ENCODE data around the gene NUDT22. TPM values are rescaled to one million over a fixed set of nuclear protein-coding genes. Genes with fewer than 3 reads are reported as not detected.

Gene NUDT22
- polyA plus RNA-seq, 2 of the 4 experiments (the other 2 are of a cell fraction): 21.5 to 33.2 TPM

GRCh38 chr11:64229744-64230170 is 3.7 kb downstream of the NUDT22 start (continued):
- TF ChIP-seq NR3C1 (IDR thresholded peaks at IDR 0.05) (no peak), HOXB5 (CRISPR knock-in tag; IDR thresholded peaks at IDR 0.05) (no peak), HOXA7 (CRISPR knock-in tag; IDR thresholded peaks at IDR 0.05) (no peak)

GRCh38 chr11:64230171-64230984 is 4.3 kb downstream of the NUDT22 start, which contains the start of gene DNAJC4:
Gene DNAJC4, plus strand, starts transcription at chr11:64230548. Its CDS starts 307 bp downstream, at chr11:64230855.
- ATAC-seq (peak; percentile 35 to 64), FAIRE-seq (no peak), DNase-seq (ENCODE audit: low read depth in 1 of 2, low spot score in 1 of 2) (peak; percentile 77 to 91)
- POLR2A ChIA-PET: interaction anchor here (1.0 kb wide), 1 partner anchor 11 kb away, joined by 5 read pairs; the partner anchor contains the start of gene FKBP2
- peak within 1 kb of the TSS; percentile 94 to 95 for H3K27ac ChIP-seq
- H3K4me1 ChIP-seq: peaks cover 42% of the 10 kb centered on the region
- no peaks in the 10 kb centered on the region for H3K9me3 ChIP-seq
- WGBS (ENCODE audit: missing lambda C conversion rate): 3% methylated on average over 46 of the region's 62 CpGs
- CTCF ChIA-PET: interaction anchor here (1.5 to 19.9 kb wide), 2 partner anchors 27 to 74 kb away, joined by 4 to 254 read pairs; partner anchors contain the start of gene FERMT3
- H3K4me2 ChIP-seq: peak within 1 kb of the TSS; percentile 98
- TF ChIP-seq POLR2A (IDR thresholded peaks at IDR 0.05; ENCODE audit: low read length): peak; percentile 36
- no peak for TF ChIP-seq HDAC2 (IDR thresholded peaks at IDR 0.05)
- peak; percentile 29; the same call in 1 of the 2 replicates for TF ChIP-seq PBX3 (IDR thresholded peaks at IDR 0.05)
- no peak for TF ChIP-seq FOSL2 (IDR thresholded peaks at IDR 0.05)
- TF ChIP-seq FOSL2 (CRISPR knock-in tag; IDR thresholded peaks at IDR 0.05): no peak
- no peak for TF ChIP-seq BHLHE40 (IDR thresholded peaks at IDR 0.05; ENCODE audit: low read depth, low read length)
- TF ChIP-seq JUN (IDR thresholded peaks at IDR 0.05): peak in 1 of 2 experiments; percentile 52; a peak in 2 of 5 replicates
- peak; percentile 43 for TF ChIP-seq MAX (IDR thresholded peaks at IDR 0.05)
- TF ChIP-seq ELK1 (IDR thresholded peaks at IDR 0.05; ENCODE audit: low read depth, low read length): no peak
- no peak for TF ChIP-seq KDM5A (IDR thresholded peaks at IDR 0.05)
- no peak for TF ChIP-seq MAFK (IDR thresholded peaks at IDR 0.05; ENCODE audit: partially characterized antibody)
- TF ChIP-seq PHF8 (IDR thresholded peaks at IDR 0.05; ENCODE audit: borderline replicate concordance, low read depth): peak; percentile 42; the same call in 1 of the 2 replicates
- peak within 1 kb of the TSS; percentile 94 for H3K4me3 ChIP-seq

GRCh38 chr11:64230985-64231365 is 4.9 kb downstream of the NUDT22 start:
- ChIA-PET CTCF (interaction anchor here (1.5 to 2.8 kb wide), 2 partner anchors 19 to 74 kb away, joined by 4 to 14 read pairs; no protein-coding TSS in a partner anchor), POLR2A (no interaction called here)
- no peak for FAIRE-seq
- Histone ChIP-seq H3K4me1 (peaks cover 46% of the 10 kb centered on the region), H3K4me3 (peak overlapping the region; percentile 94), H3K4me2 (peak overlapping the region; percentile 98), H3K9me3 (no peaks in the 10 kb centered on the region), H3K27ac (peak overlapping the region; percentile 94 to 95)
- ATAC-seq: no peak
- DNase-seq (ENCODE audit: low read depth in 1 of 2, low spot score in 1 of 2): no peak
- 24% methylated on average over 7 of the region's 8 CpGs for WGBS (ENCODE audit: missing lambda C conversion rate)
- no peak for TF ChIP-seq USF2 (IDR thresholded peaks at IDR 0.05)
- no peak for TF ChIP-seq REST (IDR thresholded peaks at IDR 0.05)
- no peak for TF ChIP-seq CBX2 (IDR thresholded peaks at IDR 0.05; ENCODE audit: borderline replicate concordance, low read depth)
- TF ChIP-seq MYC (IDR thresholded peaks at IDR 0.05; ENCODE audit: borderline replicate concordance, low read length): no peak
- TF ChIP-seq POLR2AphosphoS2 (conservative IDR thresholded peaks at IDR 0.05; ENCODE audit: low read length): no peak
- no peak for TF ChIP-seq CEBPB (IDR thresholded peaks at IDR 0.05)
- no peak for TF ChIP-seq HOXB13 (CRISPR knock-in tag; IDR thresholded peaks at IDR 0.05; ENCODE audit: low read depth)
- TF ChIP-seq ZFP36 (IDR thresholded peaks at IDR 0.05; ENCODE audit: borderline replicate concordance, partially characterized antibody): no peak
- TF ChIP-seq CBX8 (IDR thresholded peaks at IDR 0.05): no peak
- TF ChIP-seq CTCF (IDR thresholded peaks at IDR 0.05): no peak
- TF ChIP-seq ZC3H11A (IDR thresholded peaks at IDR 0.05): no peak
